HG02798 (cell line): ENCODE measurements around the gene TECPR2.

Source experiments
- ATAC-seq: cut with Tn5 transposase; IDR thresholded peaks from one replicate; pipeline ENCODE4 v1.9.1; 2021; ENCODE audit warnings: mild to moderate bottlenecking; ENCODE audit not compliant: unreplicated experiment, poor library complexity

The TECPR2 gene

GRCh38 chr14:102505775-102506625, 143.3 kb downstream of the TECPR2 start:
- no peak for ATAC-seq

- ATAC-seq: no peak
These were observed 143.8 kb downstream of the TECPR2 start for GRCh38 chr14:102506626-102506925.

GRCh38 chr14:102507081-102507856, 144.5 kb downstream of the TECPR2 start:
- no peak for ATAC-seq

- ATAC-seq: no peak
These were observed 145.1 kb downstream of the TECPR2 start for GRCh38 chr14:102507857-102508312.

GRCh38 chr14:102508410-102508773, 145.7 kb downstream of the TECPR2 start:
- ATAC-seq: no peak

- ATAC-seq: no peak
These were observed 146.3 kb downstream of the TECPR2 start for GRCh38 chr14:102508774-102509745.

- ATAC-seq: peak; percentile 90
These were observed 147.2 kb downstream of the TECPR2 start, which contains the start of gene ANKRD9 for GRCh38 chr14:102509746-102510615. Gene ANKRD9, minus strand, starts transcription at chr14:102509776. Its CDS starts 1,887 bp downstream, at chr14:102507889.

GRCh38 chr14:102510616-102511520, 148.1 kb downstream of the TECPR2 start:
- ATAC-seq: no peak

- ATAC-seq: no peak
These were observed 148.8 kb downstream of the TECPR2 start for GRCh38 chr14:102511538-102511937.

GRCh38 chr14:102512793-102513300, 150.1 kb downstream of the TECPR2 start:
- ATAC-seq: no peak

GRCh38 chr14:102513899-102514772, 151.4 kb downstream of the TECPR2 start:
- ATAC-seq: no peak

GRCh38 chr14:102514987-102515733, 152.4 kb downstream of the TECPR2 start:
- ATAC-seq: no peak

- ATAC-seq: peak; percentile 69
These were observed 154.0 kb downstream of the TECPR2 start for GRCh38 chr14:102516531-102517391.

- ATAC-seq: peak; percentile 15
These were observed 154.8 kb downstream of the TECPR2 start for GRCh38 chr14:102517392-102518062.

- no peak for ATAC-seq
These were observed 155.4 kb downstream of the TECPR2 start for GRCh38 chr14:102518063-102518648.
